Right forelimb (tissue), 1 donor: ENCODE data around the gene RAD50.
A peak's percentile ranks its signal among the peaks of the same experiment; 100 is the strongest.

Source experiments
- DNase-seq: peaks from one replicate; pipeline ENCODE4 v3.0.0-alpha.2; 2018

RAD50 gene

GRCh38 chr5:132662925-132663770 is 106.4 kb downstream of the RAD50 start:
- no peak for DNase-seq

GRCh38 chr5:132663771-132664695 is 107.3 kb downstream of the RAD50 start:
- peak; percentile 46 for DNase-seq

DNA sequence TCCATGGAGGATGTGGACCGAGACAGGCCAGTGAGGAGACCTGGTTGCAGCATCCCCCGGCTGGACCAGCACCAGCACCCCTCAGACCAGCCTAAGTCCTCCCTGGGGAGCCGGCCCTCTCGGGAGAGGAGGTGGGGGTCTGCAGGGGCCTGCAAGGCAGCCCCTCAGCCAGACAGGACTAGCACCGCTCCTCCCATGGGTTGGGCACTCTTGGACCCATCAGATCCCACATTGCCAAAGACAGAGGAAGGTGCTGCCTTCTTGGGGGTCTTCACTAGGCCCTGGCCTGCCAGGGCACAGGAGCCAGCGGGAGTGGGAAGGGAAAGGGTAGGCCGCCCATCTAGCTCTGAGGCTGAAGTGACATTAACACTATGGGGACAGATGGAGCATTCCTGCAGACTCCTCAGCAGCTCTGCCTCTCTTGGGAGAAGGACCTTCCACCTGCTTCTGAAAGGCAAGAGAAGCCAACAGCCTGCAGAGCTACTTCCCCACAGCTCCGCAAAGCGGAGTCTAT is 108.0 kb downstream of the RAD50 start:
- peak; percentile 28 for DNase-seq

DNA sequence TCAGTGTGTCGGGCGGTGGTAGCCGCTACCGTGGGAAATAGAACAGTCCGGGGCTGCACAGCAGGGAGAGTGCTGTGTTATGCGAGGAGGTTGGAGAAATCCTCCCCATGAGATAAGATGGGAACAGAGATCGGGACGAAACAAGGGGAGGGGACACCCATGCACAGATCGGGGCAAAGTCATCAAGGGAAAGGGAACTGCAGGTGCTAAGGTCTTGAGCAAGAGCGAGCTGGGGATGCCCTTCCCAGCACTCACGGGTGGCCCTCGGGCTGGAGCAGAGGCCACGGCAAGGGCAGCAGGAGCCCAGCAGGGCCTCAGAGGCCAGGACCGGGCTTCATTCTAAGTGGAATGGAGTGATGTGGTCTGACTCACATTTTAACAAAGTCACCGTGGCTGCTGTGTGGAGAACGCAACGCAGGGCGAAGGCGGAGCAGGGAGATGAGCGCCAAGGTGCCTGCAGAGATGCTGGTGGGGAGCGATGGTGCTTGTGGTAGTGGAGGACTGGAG is 108.8 kb downstream of the RAD50 start:
- no peak for DNase-seq

GRCh38 chr5:132666310-132667123 is 109.7 kb downstream of the RAD50 start:
- DNase-seq: no peak

DNA sequence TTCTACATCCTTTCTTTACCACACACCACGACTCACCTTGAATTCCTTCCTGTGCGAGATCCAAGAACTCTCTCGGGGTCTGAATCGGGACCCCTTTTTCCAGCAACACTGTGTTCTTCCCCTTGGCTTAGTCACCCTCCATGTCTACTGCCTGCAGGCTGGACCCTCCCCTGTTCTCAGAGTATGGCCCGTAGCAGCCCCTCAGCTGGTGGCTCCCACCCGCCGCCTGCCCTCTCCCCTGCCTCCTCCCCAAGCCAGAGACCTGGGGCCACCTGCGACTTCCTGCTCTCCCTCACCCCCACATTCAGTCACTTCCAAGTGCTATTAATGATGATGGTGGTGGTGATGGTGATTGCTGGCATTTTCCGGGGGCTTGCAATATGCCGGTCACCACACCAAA is 110.5 kb downstream of the RAD50 start:
- no peak for DNase-seq

DNA sequence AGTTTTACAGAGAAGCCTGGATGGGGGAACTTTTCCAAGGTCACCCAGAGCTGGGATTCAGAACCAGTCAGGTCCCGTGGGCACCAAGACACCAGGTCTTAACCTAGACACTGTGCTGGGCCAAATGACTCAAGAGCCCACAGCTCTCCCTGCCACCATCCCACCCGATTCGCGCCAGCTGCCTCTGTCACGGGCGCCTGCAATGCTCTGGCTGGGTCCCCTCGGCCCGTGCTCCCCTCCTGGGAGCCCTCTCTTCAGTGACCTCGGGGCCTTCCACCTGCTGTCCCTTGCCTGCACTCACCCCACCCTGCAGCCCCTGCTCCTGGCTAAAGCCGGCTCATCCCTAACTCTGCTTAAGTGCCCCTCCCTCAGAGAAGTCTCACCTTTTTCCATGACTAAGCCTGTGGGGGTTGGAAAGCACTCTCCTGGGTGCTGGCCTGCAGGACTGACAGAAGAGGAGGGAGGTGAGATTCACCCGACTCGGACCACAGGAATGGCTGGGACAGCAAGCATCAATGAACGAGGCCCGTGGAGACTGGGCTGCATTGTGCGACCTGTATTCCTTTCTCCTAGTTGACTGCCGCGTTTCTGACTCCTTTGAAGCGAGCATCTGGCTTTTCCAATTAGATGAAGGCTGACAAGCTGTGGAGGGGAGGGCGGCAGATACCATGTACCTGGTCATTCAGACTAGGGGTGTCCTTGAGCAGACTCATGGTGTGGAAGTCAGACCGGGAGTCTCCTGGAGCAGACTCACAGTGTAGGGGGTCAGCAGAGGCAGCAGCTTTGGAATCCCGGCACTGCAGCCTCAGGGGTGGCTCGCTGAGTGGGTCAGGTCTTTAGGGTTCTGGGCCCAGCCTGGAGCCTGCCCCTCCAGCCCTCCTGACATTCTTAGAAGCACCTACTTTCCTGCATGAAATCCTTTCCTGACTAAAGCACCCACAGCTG is 111.3 kb downstream of the RAD50 start:
- no peak for DNase-seq

- DNase-seq: no peak
These were observed 112.1 kb downstream of the RAD50 start for GRCh38 chr5:132668706-132669454.

- DNase-seq: no peak
These were observed 112.7 kb downstream of the RAD50 start for GRCh38 chr5:132669455-132669820.

DNA sequence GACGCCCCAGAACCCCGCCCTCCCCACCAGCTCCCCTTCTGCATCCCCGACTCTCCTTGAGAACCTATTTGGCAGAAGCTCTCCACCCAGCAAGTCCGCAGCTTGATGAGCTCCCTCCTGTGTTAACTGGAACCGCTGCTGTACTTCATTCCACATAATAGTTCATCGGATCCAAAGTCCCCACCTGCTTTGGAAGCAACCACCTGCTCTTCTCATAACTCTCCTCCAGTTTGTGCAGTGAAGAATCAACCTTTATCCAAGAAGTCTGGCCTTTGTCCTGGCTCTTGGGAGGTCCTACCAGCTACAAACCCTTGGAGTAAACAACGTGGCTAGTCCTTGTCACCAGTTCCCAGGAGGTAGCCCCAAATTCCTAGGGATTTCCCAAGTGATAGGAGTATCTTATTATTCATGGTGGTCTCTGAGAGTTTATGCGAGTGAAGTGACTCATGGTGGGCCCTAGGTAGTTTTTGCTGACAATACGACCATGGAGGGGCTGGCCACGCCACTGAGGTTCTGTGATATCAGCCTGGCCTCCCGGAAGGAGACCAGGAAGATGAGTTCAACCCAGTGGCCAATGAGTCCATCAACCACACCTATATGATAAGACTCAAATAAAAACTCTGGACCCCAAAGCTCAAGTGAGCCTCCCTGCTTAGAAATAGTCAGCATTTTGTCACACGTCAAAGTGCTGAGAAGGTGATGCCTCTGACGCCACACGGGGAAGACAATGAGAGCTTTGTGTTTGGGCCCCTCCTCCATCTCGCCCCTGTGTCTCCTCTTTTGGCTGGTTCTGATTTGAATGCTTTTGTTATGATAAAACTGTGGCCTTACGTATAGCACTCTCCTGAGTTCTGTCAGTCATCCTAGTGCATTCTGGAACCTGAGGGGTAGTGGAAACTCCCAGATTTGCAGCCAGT is 113.4 kb downstream of the RAD50 start:
- DNase-seq: no peak

DNA sequence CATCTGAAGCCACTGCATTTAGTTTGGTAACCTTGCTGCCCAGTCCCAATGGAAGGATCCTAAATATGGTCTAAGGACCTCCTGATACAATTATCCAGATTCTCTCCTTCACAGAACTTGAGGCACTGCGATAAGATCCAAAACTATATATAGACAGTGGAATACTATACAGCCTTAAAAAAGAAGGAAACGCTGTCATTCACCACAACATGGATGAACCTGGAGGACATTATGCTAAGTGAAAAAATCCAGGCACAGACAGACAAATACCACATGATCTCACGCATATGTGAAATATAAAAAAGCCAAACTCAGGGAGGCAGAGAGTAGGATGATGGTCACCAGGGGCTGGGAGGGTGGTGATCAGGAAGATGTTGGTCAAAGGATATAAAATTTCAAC is 114.2 kb downstream of the RAD50 start:
- no peak for DNase-seq

- DNase-seq: no peak
These were observed 116.7 kb downstream of the RAD50 start for GRCh38 chr5:132673488-132673887.

- no peak for DNase-seq
These were observed 117.3 kb downstream of the RAD50 start, which contains the start of gene IL4 for GRCh38 chr5:132673939-132674630. IL4 (plus strand) TSS chr5:132673989; CDS start chr5:132674051, 62 bp downstream.

GRCh38 chr5:132674671-132675506 is 118.1 kb downstream of the RAD50 start:
- DNase-seq: no peak

- no peak for DNase-seq
These were observed 119.3 kb downstream of the RAD50 start for GRCh38 chr5:132675936-132676689.

DNA sequence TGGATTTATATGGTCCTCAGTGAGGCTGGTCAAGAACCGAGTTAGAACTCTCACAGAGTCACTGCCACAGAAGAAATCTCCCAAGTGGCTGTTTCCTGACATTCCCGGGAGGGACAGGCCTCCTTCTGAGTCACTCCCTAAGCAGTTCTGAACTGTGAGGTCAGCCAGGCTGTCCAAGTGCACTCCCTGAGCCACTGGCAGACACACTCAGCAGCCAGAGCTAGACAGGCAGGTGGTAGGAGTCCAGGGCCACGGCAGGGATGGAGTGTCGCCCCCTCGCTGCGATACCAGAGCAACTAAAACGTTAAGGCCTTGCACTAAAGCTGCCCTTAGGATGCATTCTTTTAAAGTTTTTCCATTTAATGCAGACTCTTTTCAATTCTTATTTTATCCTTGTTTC is 120.4 kb downstream of the RAD50 start:
- no peak for DNase-seq
